Mucosa of descending colon (tissue), 3 donors: ENCODE data around the gene IGF2BP2. TPM values are rescaled to one million over a fixed set of nuclear protein-coding genes. Genes with fewer than 3 reads are reported as not detected.

Experiments
- ATAC-seq: fragments of 200-7000 bp; cut with Tn5 transposase; one replicate; pipeline ENCODE4 v1.9.1; 2020; ENCODE audit warnings: mild to moderate bottlenecking, moderate library complexity
- DNase-seq, 3 donors: peaks; one replicate each; pipeline ENCODE4 v3.0.0-alpha.2; 2020
- H3K36me3 ChIP-seq: fragments of 200-600 bp; one replicate; pipeline ENCODE4 v1.8.0; 2021; ENCODE audit warnings: low read depth, mild to moderate bottlenecking
- H3K4me1 ChIP-seq: fragments of 200-600 bp; one replicate; pipeline ENCODE4 v1.8.0; 2021; ENCODE audit warnings: low read depth, mild to moderate bottlenecking
- H3K4me3 ChIP-seq: fragments of 200-600 bp; one replicate; pipeline ENCODE4 v1.8.0; 2021; ENCODE audit warnings: mild to moderate bottlenecking
- H3K9me3 ChIP-seq: fragments of 200-600 bp; one replicate; pipeline ENCODE4 v1.8.0; 2021; ENCODE audit warnings: mild to moderate bottlenecking
- intact Hi-C, 2 donors: fragments of 100-400 bp; cut with DNase I in 1 of 2; cut with micrococcal nuclease in 1 of 2; formaldehyde crosslinking; loops; one replicate each; pipeline versions ENCODE4 v1.11.0 to v1.11.1; 2022; cut with DNase I, micrococcal nuclease
- total RNA-seq, 3 donors: library from RNA; stranded (reverse); fragmentation: NEBNext Ultra II Directional in 2 of 3; extraction: Animal tissue kit (Norgen Biotek cat#: 25700) in 2 of 3; gene quantifications; one replicate each; pipeline versions ENCODE4 v1.2.1 to v1.2.4, GENCODE V29; 2021 to 2023
- TF ChIP-seq, protein P1 (sequence below): fragments of 200-600 bp; IDR thresholded peaks from one replicate; pipeline ENCODE4 v1.8.0; 2022; ENCODE audit warnings: antibody characterized with exemption, mild to moderate bottlenecking
- donor health status: DM: no; HTN: no; CAD: no; lungs with moderate emphysema.
- donor health status: DM: no; HTN: no; CAD: no.
- donor health status: DM: no; HTN: yes; CAD: no.

Gene IGF2BP2
- total RNA-seq, 3 donors from 2014 or later, result 26.7 to 67.4 (median 42.1) TPM

GRCh38 chr3:185827595-185828344 lies 2.9 kb upstream of the IGF2BP2 start:
- ATAC-seq, result no peak
- H3K4me3 ChIP-seq, result no peak overlapping the region
- TF ChIP-seq, protein P1, sequence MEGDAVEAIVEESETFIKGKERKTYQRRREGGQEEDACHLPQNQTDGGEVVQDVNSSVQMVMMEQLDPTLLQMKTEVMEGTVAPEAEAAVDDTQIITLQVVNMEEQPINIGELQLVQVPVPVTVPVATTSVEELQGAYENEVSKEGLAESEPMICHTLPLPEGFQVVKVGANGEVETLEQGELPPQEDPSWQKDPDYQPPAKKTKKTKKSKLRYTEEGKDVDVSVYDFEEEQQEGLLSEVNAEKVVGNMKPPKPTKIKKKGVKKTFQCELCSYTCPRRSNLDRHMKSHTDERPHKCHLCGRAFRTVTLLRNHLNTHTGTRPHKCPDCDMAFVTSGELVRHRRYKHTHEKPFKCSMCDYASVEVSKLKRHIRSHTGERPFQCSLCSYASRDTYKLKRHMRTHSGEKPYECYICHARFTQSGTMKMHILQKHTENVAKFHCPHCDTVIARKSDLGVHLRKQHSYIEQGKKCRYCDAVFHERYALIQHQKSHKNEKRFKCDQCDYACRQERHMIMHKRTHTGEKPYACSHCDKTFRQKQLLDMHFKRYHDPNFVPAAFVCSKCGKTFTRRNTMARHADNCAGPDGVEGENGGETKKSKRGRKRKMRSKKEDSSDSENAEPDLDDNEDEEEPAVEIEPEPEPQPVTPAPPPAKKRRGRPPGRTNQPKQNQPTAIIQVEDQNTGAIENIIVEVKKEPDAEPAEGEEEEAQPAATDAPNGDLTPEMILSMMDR, result no peak
- no peak for DNase-seq
- peaks cover 7% of the 10 kb centered on the region for H3K4me1 ChIP-seq
- H3K9me3 ChIP-seq, result no peaks in the 10 kb centered on the region
- intact Hi-C loops, result no loop called here
- H3K36me3 ChIP-seq, result no peaks in the 10 kb centered on the region

DNA sequence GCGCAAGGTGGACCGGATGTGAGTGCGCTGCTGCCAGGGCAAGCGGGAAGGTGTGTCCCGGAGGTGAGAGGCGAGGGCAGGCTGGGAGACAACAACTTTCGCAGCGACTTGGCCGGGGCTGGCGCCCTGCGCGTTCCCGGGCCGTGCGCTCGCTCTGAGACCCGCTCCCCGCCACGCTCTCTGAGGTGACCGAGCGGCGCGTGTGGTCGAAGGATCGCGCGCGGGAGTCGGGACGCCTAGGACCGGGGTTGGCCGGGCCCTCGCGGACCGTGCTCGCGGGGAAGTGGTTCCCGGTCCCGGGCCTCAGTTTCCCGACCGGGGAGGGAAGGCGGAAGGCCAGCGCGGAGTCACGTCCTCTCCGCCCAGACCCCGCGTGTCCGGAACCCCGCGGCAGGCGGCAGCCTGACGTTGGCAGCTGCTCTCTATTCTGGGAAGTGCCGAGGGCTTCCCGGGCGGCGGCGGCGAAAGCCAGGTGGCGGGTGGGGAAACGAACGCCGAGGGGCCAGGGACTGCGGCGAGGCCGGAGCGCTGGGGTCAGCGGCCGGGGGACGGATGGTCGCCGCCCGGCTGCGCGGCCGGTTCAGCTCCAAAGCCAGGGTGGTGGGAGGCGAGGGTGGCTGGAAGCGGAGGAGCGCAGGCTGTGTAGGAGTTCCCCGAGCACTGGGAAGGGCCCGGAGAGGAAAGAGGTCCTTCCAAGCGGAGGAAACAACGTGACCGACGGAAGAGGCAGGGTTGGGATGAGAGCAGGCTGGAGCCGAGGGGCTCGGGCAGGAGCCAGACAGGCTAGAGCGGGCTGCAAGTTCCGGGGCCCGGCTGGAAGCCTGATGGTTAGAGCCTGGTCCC lies 1.0 kb upstream of the IGF2BP2 start:
- TF ChIP-seq, protein P1, result no peak
- Histone ChIP-seq H3K4me1 (peaks cover 16% of the 10 kb centered on the region), H3K36me3 (no peaks in the 10 kb centered on the region), H3K9me3 (no peaks in the 10 kb centered on the region), H3K4me3 (peak overlapping the region; percentile 54)
- intact Hi-C loops, result no loop called here
- ATAC-seq, result peak; percentile 70
- DNase-seq, result peak; percentile 74 to 81 (median 81)

- TF ChIP-seq, protein P1, result no peak
- H3K9me3 ChIP-seq, result no peaks in the 10 kb centered on the region
- no peaks in the 10 kb centered on the region for H3K36me3 ChIP-seq
- ATAC-seq (peak; percentile 54), DNase-seq (peak; percentile 54 to 68 (median 59))
- peaks cover 16% of the 10 kb centered on the region for H3K4me1 ChIP-seq
- intact Hi-C loops, result no loop called here
- peak overlapping the region; percentile 54 for H3K4me3 ChIP-seq
These were observed 514 bp downstream of the IGF2BP2 start for GRCh38 chr3:185824051-185825005.

DNA sequence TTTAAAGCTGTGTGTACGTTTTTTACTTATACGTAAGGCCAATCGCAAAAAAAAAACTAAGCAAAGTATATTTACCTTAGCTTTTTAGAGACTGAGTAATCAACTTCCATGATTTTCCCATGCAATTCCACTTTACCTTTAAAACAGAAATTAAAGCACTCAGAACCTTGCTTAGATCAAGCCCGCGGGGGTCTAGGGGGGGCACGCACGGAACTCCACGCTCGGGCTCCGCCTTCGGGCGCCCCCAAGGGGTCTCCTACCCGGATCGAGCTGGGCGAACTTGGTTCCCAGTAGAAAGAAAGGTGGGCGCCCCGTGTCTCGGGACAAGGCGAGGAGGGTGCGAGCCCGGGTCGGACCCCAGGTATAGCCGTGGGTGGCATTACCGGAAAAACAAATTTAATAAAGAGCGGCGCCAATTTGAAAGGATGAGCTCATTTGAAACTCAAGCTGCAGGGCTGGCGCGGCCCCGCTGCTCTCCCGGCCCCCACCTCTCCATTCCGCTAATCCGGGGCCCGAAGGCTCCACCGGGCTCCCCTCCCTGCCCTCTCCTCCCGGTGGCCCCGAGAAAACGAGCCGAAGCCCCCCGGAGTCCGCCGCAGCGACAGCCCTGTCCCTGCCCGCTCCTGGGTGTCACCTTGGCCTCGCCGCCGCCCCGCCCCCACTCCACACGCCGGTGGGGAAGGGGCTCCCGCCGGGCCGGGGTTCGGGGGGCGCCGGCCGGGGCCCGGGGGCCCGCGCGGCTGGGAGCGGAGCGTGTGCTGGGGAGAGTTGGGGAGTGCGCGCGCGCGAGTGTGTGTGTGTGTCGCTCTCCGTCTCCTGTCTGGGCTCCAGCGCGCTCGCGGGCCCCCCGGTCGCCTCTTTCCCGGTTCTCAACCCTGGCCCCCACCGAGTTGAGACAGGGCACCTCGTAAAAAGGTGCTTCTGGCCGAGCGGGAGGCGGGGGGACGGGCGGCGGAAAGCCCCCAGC lies 1.5 kb downstream of the IGF2BP2 start:
- H3K4me1 ChIP-seq, result peaks cover 16% of the 10 kb centered on the region
- no peaks in the 10 kb centered on the region for H3K36me3 ChIP-seq
- peak; percentile 66 to 69 (median 67) for DNase-seq
- intact Hi-C loops, result no loop called here
- ATAC-seq, result peak; percentile 38
- H3K9me3 ChIP-seq, result no peaks in the 10 kb centered on the region
- H3K4me3 ChIP-seq, result peak overlapping the region; percentile 54
- TF ChIP-seq, protein P1, result no peak
